Lower leg skin (tissue), 4 donors: ENCODE results near the gene E2F2. TPM values are rescaled to one million over a fixed set of nuclear protein-coding genes. Genes with fewer than 3 reads are reported as not detected.

Source experiments
- DNase-seq, 2 donors: peaks; one replicate each; pipeline ENCODE4 v3.0.0-alpha.2; 2019; ENCODE audit warnings: low spot score in 2 of 2
- H3K4me3 ChIP-seq: fragments of 200-600 bp; sonication (generic); 2 replicates; pipeline ENCODE4 v1.5.1; 2017; ENCODE audit warnings: mild to moderate bottlenecking, low read depth; ENCODE audit not compliant: poor library complexity, severe bottlenecking
- CTCF ChIP-seq, 3 donors: fragments of 450-650 bp; IDR thresholded peaks; one replicate each; pipeline ENCODE4 v1.5.1; 2016; ENCODE audit warnings: antibody characterized with exemption in 3 of 3, mild to moderate bottlenecking in 3 of 3, moderate library complexity in 2 of 3
- POLR2A ChIP-seq, 2 donors: fragments of 450-650 bp; IDR thresholded peaks; one replicate each; pipeline ENCODE4 v1.6.1; 2016 to 2017; ENCODE audit warnings: antibody characterized with exemption in 2 of 2, mild to moderate bottlenecking in 1 of 2, moderate library complexity in 1 of 2
- WGBS, 2 donors: methylation state at CpG; one replicate each; pipeline ENCODE4 v1.1.5; 2018; 5-methylcytosine and 5-hydroxymethylcytosine counted together
- intact Hi-C: fragments of 100-400 bp; cut with DNase I; formaldehyde crosslinking; loops from one replicate; pipeline ENCODE4 v1.15.0; 2023; ENCODE audit warnings: low total_unique reads
- total RNA-seq, 4 donors: library from RNA; depleted of rRNA; stranded (reverse); fragments of >200 nt; gene quantifications; one replicate each; pipeline ENCODE4 v1.1.0, GENCODE V29; 2016

The E2F2 gene
- total RNA-seq, 4 donors from 2014 or later: 6.0 to 12.1 (median 9.0) TPM

- no peak for DNase-seq
- intact Hi-C loops: loop anchor here (10.0 kb wide), 1 partner anchor 57 kb away; the partner anchor contains the start of gene TCEA3
- H3K4me3 ChIP-seq: no peak overlapping the region
- TF ChIP-seq POLR2A (IDR thresholded peaks at IDR 0.05) (no peak), CTCF (IDR thresholded peaks at IDR 0.05) (no peak)
- 90 to 95% methylated on average over 6 of the region's 6 CpGs for WGBS, 2 donors
Observed at GRCh38 chr1:23481904-23482303, 49.1 kb downstream of the E2F2 start.

DNA sequence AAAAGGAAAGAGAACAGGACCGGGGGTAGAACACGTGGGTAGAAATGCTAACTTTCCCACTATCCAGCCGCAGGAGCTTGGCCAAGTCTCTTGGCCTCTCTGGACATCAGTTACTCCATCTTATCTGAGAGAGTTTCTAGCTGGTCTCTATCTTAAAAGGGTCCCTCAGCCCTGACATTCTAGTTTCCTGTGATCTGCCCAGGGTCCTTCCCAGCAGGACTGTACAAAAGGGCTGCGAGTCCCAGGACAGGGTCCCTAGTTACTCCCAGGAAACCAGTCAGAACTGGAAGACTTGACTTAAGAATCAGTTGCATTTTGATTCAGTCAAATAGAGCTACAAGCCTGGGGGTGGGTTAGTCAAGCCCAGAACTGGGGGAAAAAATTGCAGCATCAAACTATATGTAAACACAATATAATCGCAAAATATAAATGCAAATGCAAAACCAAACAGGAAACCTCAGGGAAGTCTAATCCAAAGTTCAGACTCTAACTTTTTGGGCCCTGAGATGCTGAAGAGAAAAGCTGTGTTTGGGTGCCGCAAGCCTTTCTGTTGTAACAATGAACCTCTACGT is 49.9 kb downstream of the E2F2 start:
- no peak overlapping the region for H3K4me3 ChIP-seq
- DNase-seq: no peak
- 82 to 87% methylated on average over 7 of the region's 7 CpGs for WGBS, 2 donors
- intact Hi-C loops: loop anchor here (10.0 kb wide), 1 partner anchor 56 kb away; the partner anchor contains the start of gene TCEA3
- TF ChIP-seq POLR2A (IDR thresholded peaks at IDR 0.05): no peak
- no peak for TF ChIP-seq CTCF (IDR thresholded peaks at IDR 0.05)

GRCh38 chr1:23480187-23481025 is 50.6 kb downstream of the E2F2 start:
- DNase-seq: no peak
- WGBS, 2 donors: 89 to 94% methylated on average over 4 of the region's 4 CpGs
- TF ChIP-seq CTCF (IDR thresholded peaks at IDR 0.05) (no peak), POLR2A (IDR thresholded peaks at IDR 0.05) (no peak)
- no peak overlapping the region for H3K4me3 ChIP-seq
- intact Hi-C loops: loop anchor here (10.0 kb wide), 1 partner anchor 56 kb away; the partner anchor contains the start of gene TCEA3

- intact Hi-C loops: no loop called here
- no peak for TF ChIP-seq POLR2A (IDR thresholded peaks at IDR 0.05)
- no peak for TF ChIP-seq CTCF (IDR thresholded peaks at IDR 0.05)
- 76% methylated on average over 2 of the region's 2 CpGs for WGBS, 2 donors
Observed at GRCh38 chr1:23479666-23479941, 51.4 kb downstream of the E2F2 start.

DNA sequence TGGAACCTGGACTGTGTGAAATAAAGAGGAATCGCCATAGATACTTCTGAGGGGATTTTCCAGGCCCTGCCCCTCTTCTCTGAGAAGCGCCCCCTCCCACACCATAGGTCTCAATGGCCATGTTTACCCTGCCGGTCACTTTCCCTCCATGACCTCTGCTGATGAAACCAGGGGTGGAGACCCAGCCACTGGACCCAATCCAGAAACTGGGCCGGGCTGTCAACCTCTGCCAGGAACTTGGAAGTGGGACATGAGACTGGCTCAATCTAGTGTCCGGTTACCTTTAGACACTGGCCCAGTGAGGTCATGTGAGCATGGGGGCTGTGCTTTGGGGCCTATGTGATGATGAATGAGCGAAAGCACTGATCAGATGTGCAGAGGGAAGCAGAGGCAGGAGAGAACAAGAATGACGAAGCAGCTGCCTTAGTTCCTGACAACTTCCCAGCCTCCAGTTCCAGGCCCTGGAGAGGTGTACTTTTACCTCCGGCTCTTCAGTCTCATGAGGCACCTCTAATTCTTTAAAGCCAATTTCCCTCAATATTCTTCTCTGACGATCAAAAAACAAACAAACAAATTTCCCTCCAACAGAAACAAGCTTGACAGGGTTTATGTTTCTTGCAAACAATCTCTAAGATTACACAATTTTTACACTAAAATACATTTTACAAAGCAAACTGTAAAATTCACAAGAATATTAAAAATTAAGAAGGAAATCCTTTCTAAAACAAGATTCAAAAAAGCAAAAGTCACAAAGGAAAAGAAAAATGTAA is 52.0 kb downstream of the E2F2 start:
- 58 to 59% methylated on average over 9 of the region's 9 CpGs for WGBS, 2 donors
- TF ChIP-seq POLR2A (IDR thresholded peaks at IDR 0.05): no peak
- no peak for TF ChIP-seq CTCF (IDR thresholded peaks at IDR 0.05)
- H3K4me3 ChIP-seq: no peak overlapping the region
- DNase-seq: peak; percentile 79 to 94
- intact Hi-C loops: no loop called here

More at GRCh38 chr1:23479666-23479941, 51.4 kb downstream of the E2F2 start:
- no peak for DNase-seq
- H3K4me3 ChIP-seq: no peak overlapping the region
